NCI-H82 treated with DMSO at 0.1 percent for 48 hours (cell line): ENCODE measurements around the gene TOMM34.

ENCODE experiments used
- DNase-seq: peaks from one replicate; lab custom pipeline; 2025; ENCODE audit not compliant: unreplicated experiment; lab: John Stamatoyannopoulos, UW

TOMM34 gene

GRCh38 chr20:44897133-44897532 is 63.1 kb downstream of the TOMM34 start:
- DNase-seq: no peak

- no peak for DNase-seq
These were observed 63.6 kb downstream of the TOMM34 start for GRCh38 chr20:44896583-44896982.

- DNase-seq: no peak
These were observed 65.2 kb downstream of the TOMM34 start for GRCh38 chr20:44894959-44895358.
